AG04449 (cell line): ENCODE measurements around the gene LSMEM2.

Experiments
- CTCF ChIA-PET: fragments of 350-600 bp; formaldehyde crosslinking; extraction: SDS; loops from one replicate; lab custom pipeline; 2021; ENCODE audit warnings: antibody characterized with exemption; lab: Yijun Ruan, JAX
- POLR2A ChIA-PET: fragments of 400-600, 350-600 bp; formaldehyde crosslinking; extraction: SDS; loops from one replicate; lab custom pipeline; 2020; ENCODE audit warnings: antibody characterized with exemption, inconsistent platforms; lab: Yijun Ruan, JAX
- DNase-seq: peaks from one replicate; pipeline ENCODE4 v3.0.0-alpha.2; 2010; ENCODE audit warnings: low read depth, low spot score
- H3K4me3 ChIP-seq: 2 replicates; pipeline ENCODE4 v1.5.1; 2011; ENCODE audit warnings: low read depth, mild to moderate bottlenecking, control low read depth, low read length
- TF ChIP-seq, protein P1 (sequence below): IDR thresholded peaks from one replicate; pipeline ENCODE4 v1.5.1; 2011; ENCODE audit warnings: mild to moderate bottlenecking, moderate library complexity, low read length, control low read depth, inconsistent platforms; ENCODE audit not compliant: insufficient read depth; ENCODE audit errors: missing control alignments

Gene LSMEM2

DNA sequence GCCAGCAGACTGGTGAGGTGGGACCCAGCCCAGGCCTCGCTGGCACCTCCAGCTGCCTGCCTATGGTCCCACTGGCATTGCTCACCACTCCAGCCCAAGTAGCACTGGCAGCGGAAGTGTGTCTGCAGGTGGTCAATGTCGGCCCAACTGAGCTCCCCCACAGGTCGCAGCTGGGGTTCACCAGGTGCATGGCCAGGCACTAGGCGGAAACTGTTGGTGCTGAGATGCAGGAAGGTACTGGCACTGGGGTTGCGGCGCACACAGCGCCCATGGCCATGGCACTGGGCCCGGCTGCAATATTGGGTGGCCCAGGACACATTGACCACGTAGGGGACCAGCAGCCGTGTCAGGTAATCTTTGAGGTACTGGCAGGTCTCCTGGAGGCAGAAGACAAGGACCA is 39.3 kb downstream of the LSMEM2 start:
- CTCF ChIA-PET: interaction anchor here (2.1 to 3.5 kb wide), 2 partner anchors 19 to 124 kb away, joined by 7 to 11 read pairs; partner anchors contain the start of genes HYAL3 and NAA80

DNA sequence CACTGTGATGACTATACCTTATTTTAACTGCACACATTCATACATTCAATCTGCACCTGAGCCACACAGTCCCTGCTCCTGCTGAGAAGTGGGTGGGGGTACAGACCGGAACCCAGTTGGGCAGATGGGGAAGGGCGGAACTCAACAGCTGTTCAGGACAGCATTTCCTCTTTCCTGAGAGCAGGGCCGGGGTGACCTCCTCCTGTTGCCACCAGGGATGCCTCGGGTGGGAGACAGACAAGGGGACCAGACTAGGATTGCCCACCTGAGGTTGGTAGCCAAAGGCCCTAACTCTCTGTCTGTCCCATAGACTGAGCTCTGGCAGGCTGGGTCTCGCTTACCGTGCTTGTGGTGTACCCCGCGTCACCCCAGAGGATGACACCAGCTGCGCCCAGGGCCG is 39.7 kb downstream of the LSMEM2 start:
- TF ChIP-seq, protein P1, sequence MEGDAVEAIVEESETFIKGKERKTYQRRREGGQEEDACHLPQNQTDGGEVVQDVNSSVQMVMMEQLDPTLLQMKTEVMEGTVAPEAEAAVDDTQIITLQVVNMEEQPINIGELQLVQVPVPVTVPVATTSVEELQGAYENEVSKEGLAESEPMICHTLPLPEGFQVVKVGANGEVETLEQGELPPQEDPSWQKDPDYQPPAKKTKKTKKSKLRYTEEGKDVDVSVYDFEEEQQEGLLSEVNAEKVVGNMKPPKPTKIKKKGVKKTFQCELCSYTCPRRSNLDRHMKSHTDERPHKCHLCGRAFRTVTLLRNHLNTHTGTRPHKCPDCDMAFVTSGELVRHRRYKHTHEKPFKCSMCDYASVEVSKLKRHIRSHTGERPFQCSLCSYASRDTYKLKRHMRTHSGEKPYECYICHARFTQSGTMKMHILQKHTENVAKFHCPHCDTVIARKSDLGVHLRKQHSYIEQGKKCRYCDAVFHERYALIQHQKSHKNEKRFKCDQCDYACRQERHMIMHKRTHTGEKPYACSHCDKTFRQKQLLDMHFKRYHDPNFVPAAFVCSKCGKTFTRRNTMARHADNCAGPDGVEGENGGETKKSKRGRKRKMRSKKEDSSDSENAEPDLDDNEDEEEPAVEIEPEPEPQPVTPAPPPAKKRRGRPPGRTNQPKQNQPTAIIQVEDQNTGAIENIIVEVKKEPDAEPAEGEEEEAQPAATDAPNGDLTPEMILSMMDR: no peak
- DNase-seq: no peak
- ChIA-PET CTCF (interaction anchor here (2.1 to 3.5 kb wide), 2 partner anchors 19 to 125 kb away, joined by 7 to 11 read pairs; partner anchors contain the start of genes HYAL3 and NAA80), POLR2A (no interaction called here)
- no peak overlapping the region for H3K4me3 ChIP-seq

More for the DNA sequence above, 39.3 kb downstream of the LSMEM2 start:
- no peak overlapping the region for H3K4me3 ChIP-seq
- no peak for DNase-seq
- POLR2A ChIA-PET: interaction anchor here (0.7 to 1.2 kb wide), 2 partner anchors 9 to 19 kb away, joined by 4 to 6 read pairs; partner anchors contain the start of genes HYAL3 and NAA80
- TF ChIP-seq, protein P1: no peak

DNA sequence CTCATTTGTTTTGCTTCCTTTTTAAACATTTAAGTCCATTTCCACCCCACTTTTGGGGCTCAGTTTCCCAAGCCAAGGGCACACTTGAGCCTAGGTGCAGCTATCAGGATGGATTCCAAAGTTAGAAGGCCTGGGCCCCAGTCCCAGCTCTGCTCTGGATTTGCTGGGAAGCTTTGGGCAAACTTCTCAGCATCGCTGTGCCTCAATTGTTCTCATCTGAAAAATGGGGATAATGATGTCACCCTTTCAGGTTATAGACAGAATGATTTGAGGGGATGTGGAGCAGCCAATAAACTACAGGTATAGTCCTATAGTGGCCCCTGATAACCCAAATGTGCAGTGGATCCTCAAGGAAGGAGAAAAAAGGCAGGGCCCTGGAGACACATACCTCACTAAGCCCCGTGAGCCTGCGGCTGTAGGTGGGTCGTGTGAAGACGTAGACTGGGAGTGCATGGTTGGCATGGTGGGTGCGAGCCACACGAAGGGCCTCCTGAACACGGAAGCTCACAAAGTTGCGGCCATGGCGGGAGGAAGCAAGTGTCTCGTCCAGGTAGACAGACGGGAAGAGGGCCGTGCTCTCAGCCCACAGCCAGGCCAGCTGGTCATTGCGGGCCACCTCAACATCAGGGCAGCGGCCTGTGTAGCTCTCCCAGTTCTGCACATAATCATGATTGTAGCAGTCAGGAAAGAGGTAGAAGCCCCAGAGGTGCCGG is 40.5 kb downstream of the LSMEM2 start:
- no peak for DNase-seq
- TF ChIP-seq, protein P1: no peak
- H3K4me3 ChIP-seq: no peak overlapping the region
- CTCF ChIA-PET: interaction anchor here (0.9 to 3.5 kb wide), 3 partner anchors 20 to 156 kb away, joined by 3 to 11 read pairs (median 7); partner anchors contain the start of genes HYAL3 and NAA80
- POLR2A ChIA-PET: no interaction called here

DNA sequence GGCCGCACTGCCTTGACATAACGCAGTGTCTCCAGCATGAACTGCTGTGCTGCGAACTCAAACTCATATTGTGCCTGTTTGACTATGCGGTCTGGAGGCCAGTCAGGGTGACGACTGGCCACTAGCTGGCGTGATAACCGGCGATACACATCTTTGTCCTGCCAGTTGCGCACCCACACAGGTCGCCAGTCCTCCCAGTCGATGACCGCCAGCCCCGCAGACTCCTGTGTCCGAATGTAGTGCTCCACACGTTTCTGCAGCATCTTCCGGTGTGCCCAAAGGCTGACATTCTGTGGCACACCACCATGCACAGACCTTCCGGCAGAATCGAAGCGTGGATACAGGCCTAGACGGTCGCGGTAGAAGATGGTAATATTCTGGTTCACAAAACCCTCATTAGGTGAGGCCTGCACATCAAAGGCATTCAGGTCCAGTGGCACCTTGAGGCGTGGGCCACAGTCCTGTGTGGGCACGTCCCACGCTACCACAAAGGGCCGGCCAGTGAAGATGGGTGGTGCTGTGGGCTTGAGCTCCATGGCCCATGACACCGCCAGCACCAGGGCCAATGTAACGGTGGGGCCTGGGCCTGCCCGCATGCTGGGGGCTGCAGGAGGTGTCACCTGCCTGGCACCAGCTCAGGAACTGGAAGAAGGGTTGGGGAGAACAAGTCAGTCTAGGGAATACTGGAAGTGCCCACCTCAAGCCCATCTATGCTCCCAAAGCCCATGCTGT is 41.2 kb downstream of the LSMEM2 start:
- H3K4me3 ChIP-seq: peak overlapping the region; percentile 73
- ChIA-PET POLR2A (no interaction called here), CTCF (interaction anchor here (0.7 to 3.5 kb wide), 5 partner anchors 21 to 156 kb away, joined by 3 to 11 read pairs (median 3); partner anchors contain the start of genes HYAL3 and NAA80)
- no peak for DNase-seq
- TF ChIP-seq, protein P1: no peak

DNA sequence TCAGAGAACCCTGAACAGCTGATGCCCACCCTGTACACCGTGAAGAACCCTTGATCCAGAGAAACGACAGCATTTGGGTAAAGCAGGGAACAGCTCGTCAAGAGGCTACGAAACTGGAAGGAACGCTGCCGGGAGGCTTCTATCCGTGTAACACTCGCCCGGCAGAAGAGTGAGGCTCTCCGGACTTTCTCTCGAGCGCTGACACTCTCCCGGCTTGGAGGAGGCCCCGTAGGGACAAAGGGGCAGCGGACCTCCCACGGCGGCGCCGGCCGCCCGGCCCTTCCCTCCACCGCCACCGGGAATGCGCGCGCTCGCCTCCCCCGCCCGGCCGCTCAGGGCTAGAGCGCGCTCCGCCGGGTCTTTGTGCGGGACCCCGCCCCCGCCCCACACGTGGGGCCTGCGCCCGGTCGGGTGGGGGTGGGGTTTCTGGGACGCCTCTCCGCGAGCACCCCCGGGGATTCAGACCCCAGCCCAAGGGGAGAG is 42.0 kb downstream of the LSMEM2 start:
- H3K4me3 ChIP-seq: peak overlapping the region; percentile 73
- POLR2A ChIA-PET: no interaction called here
- TF ChIP-seq, protein P1: no peak
- DNase-seq: no peak
- CTCF ChIA-PET: interaction anchor here (0.6 to 3.5 kb wide), 6 partner anchors 10 to 129 kb away, joined by 3 to 11 read pairs (median 6); partner anchors contain the start of genes HYAL3 and NAA80
